K562 (cell line): Measurements from ENCODE around the gene C19orf12. TPM values are rescaled to one million over a fixed set of nuclear protein-coding genes. Genes with fewer than 3 reads are reported as not detected.
A peak's percentile ranks its signal among the peaks of the same experiment; 100 is the strongest.

Experiments
- BHLHE40 ChIP-seq: IDR thresholded peaks from 2 replicates; pipeline ENCODE4 v1.6.1; 2011; ENCODE audit warnings: low read length, improper control_type of control experiment
- CAMTA2 ChIP-seq: fragments of 250-450 bp; sonication (Bioruptor Pico); conservative IDR thresholded peaks from 2 replicates; pipeline ENCODE4 v1.5.1; 2022
- CBFA2T3 ChIP-seq: fragments of 450-650 bp; IDR thresholded peaks from 2 replicates; pipeline ENCODE4 v1.6.1; 2017
- CHD1 ChIP-seq: fragments of 200-600 bp; sonication (generic); IDR thresholded peaks from one replicate; pipeline ENCODE4 v1.6.1; 2012; ENCODE audit warnings: mild to moderate bottlenecking, moderate library complexity, low read length, inconsistent platforms
- CREB3 ChIP-seq: fragments of 450-650 bp; conservative IDR thresholded peaks from 2 replicates; pipeline ENCODE4 v1.6.1; 2016; ENCODE audit warnings: missing genetic modification characterization, low read depth, mild to moderate bottlenecking, missing compliant biosample characterization, moderate library complexity
- DNMT1 ChIP-seq: fragments of 450-650 bp; IDR thresholded peaks from 2 replicates; pipeline ENCODE4 v1.6.1; 2016; ENCODE audit warnings: antibody characterized with exemption, mild to moderate bottlenecking
- EHMT2 ChIP-seq: fragments of 450-650 bp; IDR thresholded peaks from 2 replicates; pipeline ENCODE4 v1.6.1; 2018; ENCODE audit warnings: antibody characterized with exemption
- FOXJ3 ChIP-seq: sonication (generic); formaldehyde crosslinking; IDR thresholded peaks from 2 replicates; pipeline ENCODE4 v1.4.0; 2020; ENCODE audit warnings: mild to moderate bottlenecking, missing genetic modification reagents
- GTF2E2 ChIP-seq: fragments of 200-800 bp; sonication (Bioruptor generic); IDR thresholded peaks from 2 replicates; pipeline ENCODE4 v1.6.1; 2016; ENCODE audit warnings: missing genetic modification characterization, missing compliant biosample characterization
- HDAC6 ChIP-seq: IDR thresholded peaks from 2 replicates; pipeline ENCODE4 v1.6.1; 2012; ENCODE audit warnings: low read depth, mild to moderate bottlenecking, control low read depth, inconsistent platforms, low read length, moderate library complexity
- HOXB6 ChIP-seq: fragments of 250-450 bp; sonication (Bioruptor Pico); IDR thresholded peaks from 2 replicates; pipeline ENCODE4 v1.5.1; 2022; ENCODE audit warnings: mild to moderate bottlenecking, borderline replicate concordance
- MAFG ChIP-seq: fragments of 450-650 bp; conservative IDR thresholded peaks from 2 replicates; pipeline ENCODE4 v1.6.1; 2016; ENCODE audit warnings: missing genetic modification characterization, missing compliant biosample characterization
- NR0B1 ChIP-seq: fragments of 450-650 bp; IDR thresholded peaks from one replicate; pipeline ENCODE4 v1.6.1; 2018; ENCODE audit warnings: mild to moderate bottlenecking, moderate library complexity; ENCODE audit not compliant: partially characterized antibody
- NR3C1 ChIP-seq: sonication (generic); formaldehyde crosslinking; IDR thresholded peaks from 2 replicates; pipeline ENCODE4 v1.8.1; 2022; ENCODE audit warnings: missing genetic modification reagents
- POLR2A ChIP-seq: fragments of 450-650 bp; conservative IDR thresholded peaks from 2 replicates; pipeline ENCODE4 v1.6.1; 2016
- PTTG1 ChIP-seq: fragments of 450-650 bp; IDR thresholded peaks from 2 replicates; pipeline ENCODE4 v1.6.1; 2016; ENCODE audit warnings: low read depth, mild to moderate bottlenecking, missing genetic modification characterization, missing compliant biosample characterization
- SIN3B ChIP-seq: fragments of 450-650 bp; IDR thresholded peaks from 2 replicates; pipeline ENCODE4 v1.6.1; 2017; ENCODE audit warnings: low read depth, mild to moderate bottlenecking, moderate library complexity
- SMARCC2 ChIP-seq: fragments of 450-650 bp; IDR thresholded peaks from 2 replicates; pipeline ENCODE4 v1.6.1; 2017; ENCODE audit warnings: antibody characterized with exemption, moderate library complexity, mild to moderate bottlenecking, low read depth
- SMARCE1 ChIP-seq: fragments of 450-650 bp; IDR thresholded peaks from 2 replicates; pipeline ENCODE4 v1.7.1; 2016; ENCODE audit warnings: mild to moderate bottlenecking
- ZNF184 ChIP-seq: sonication (generic); formaldehyde crosslinking; IDR thresholded peaks from 2 replicates; pipeline ENCODE4 v1.5.0; 2020; ENCODE audit warnings: missing genetic modification reagents
- ZNF217 ChIP-seq: sonication (generic); formaldehyde crosslinking; IDR thresholded peaks from 2 replicates; pipeline ENCODE4 v1.8.0; 2022; ENCODE audit warnings: mild to moderate bottlenecking, missing genetic modification reagents
- ZNF274 ChIP-seq: IDR thresholded peaks from 2 replicates; pipeline ENCODE4 v1.6.1; 2011; ENCODE audit warnings: low read depth, mild to moderate bottlenecking, low read length, moderate library complexity, borderline replicate concordance
- ZNF551 ChIP-seq: fragments of 250-450 bp; sonication (Bioruptor Pico); IDR thresholded peaks from 2 replicates; pipeline ENCODE4 v1.5.0; 2021; ENCODE audit warnings: mild to moderate bottlenecking, moderate library complexity
- ZNF561 ChIP-seq: fragments of 450-650 bp; formaldehyde crosslinking; conservative IDR thresholded peaks from 2 replicates; pipeline ENCODE4 v1.4.0; 2020; ENCODE audit warnings: mild to moderate bottlenecking, moderate library complexity
- ZNF696 ChIP-seq: fragments of 250-450 bp; sonication (Bioruptor Pico); conservative IDR thresholded peaks from 2 replicates; pipeline ENCODE4 v1.4.0; 2020; ENCODE audit warnings: mild to moderate bottlenecking, moderate library complexity
- polyA plus RNA-seq, 8 experiments: library from polyadenylated mRNA; depleted of rRNA in 4 of 8; stranded (reverse) in 5 of 8; unstranded in 3 of 8; fragments of >200 nt; fragmentation: Nextera tagmentation in 2 of 8; fragmentation: Illumina TruSeq in 1 of 8; extraction: Ambion mirVana in 2 of 8; extraction: Trizol in 1 of 8; gene quantifications; 2 replicates each; pipeline versions ENCODE4 v1.2.1 to v1.2.3, GENCODE V29; 2011 to 2014; ENCODE audit warnings: inconsistent platforms in 1 of 8, missing spikeins in 1 of 8
- total RNA-seq, 7 experiments: library from RNA; depleted of rRNA in 6 of 7; stranded (reverse); fragments of >200 nt in 6 of 7; fragmentation: Illumina TruSeq in 2 of 7; extraction: Trizol in 2 of 7; gene quantifications; 2 replicates each; pipeline versions ENCODE4 v1.2.1 to v1.2.3, GENCODE V29; 2011 to 2021; ENCODE audit warnings: low replicate concordance in 1 of 7
- TF ChIP-seq, protein P1 (sequence below): sonication (generic); formaldehyde crosslinking; IDR thresholded peaks from 2 replicates; pipeline ENCODE4 v1.8.0; 2022; ENCODE audit warnings: missing genetic modification reagents, mild to moderate bottlenecking, moderate library complexity, borderline replicate concordance
- TF ChIP-seq, protein P2 (sequence below): fragments of 200-800 bp; sonication (Bioruptor generic); IDR thresholded peaks from 2 replicates; pipeline ENCODE4 v1.6.1; 2017; ENCODE audit warnings: missing genetic modification characterization, missing compliant biosample characterization

C19orf12 gene
- total and polyA plus RNA-seq, 9 of the 15 experiments (the other 6 are each of a cell fraction or from before 2014, with no cell fraction given) = 1.9 to 14.5 (median 10.2) TPM

DNA sequence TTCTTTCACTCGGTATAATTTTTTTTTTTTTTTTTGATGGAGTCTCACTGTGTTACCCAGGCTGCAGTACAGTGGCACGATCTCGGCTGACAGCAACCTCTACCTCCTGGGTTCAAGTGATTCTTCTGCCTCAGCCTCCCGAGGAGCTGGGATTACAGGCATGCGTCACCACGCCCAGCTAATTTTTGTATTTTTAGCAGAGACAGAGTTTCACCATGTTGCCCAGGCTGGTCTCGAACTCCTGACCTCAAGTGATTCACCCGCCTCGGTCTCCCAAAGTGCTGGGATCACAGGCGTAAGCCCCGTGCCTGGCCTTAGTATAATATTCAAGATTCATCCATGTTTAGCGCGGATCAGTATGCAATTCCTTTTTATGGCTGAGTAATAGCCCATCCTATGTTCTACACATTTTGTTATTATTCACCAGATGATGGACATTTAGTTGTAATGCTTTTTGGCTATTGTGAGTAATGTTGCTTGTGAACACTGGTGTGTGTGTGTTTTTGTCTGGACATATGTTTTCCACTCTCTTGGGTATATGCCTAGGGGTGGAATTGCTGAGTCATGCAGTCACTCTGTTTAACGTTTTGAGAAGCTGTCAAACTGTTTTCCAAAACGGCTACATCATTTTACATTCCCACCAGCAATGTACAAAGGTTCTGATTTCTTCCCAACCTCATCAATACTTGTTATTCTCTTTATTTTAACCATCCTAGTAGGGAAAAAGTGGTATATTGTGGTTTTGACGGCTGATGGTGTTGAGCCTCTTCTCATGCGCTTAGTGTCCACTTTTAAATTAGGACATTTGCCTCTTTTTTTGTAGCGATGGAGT, 26.9 kb downstream of the C19orf12 start (continued):
- peak; percentile 56; the same call in 1 of the 2 replicates for TF ChIP-seq SMARCC2
- TF ChIP-seq PTTG1 (tag) = peak; percentile 46; the same call in 1 of the 2 replicates
- TF ChIP-seq ZNF217 (CRISPR knock-in tag) = no peak
- peak; percentile 100 for TF ChIP-seq MAFG (tag)
- TF ChIP-seq FOXJ3 (CRISPR knock-in tag) = no peak
- no peak for TF ChIP-seq HOXB6
- TF ChIP-seq GTF2E2 (tag) = peak; percentile 54; the same call in 1 of the 2 replicates
- no peak for TF ChIP-seq ZNF551
- no peak for TF ChIP-seq ZNF274
- TF ChIP-seq SMARCE1 = peak; percentile 71; the same call in 1 of the 2 replicates
- TF ChIP-seq ZNF696 = no peak
- TF ChIP-seq NR0B1 = no peak
- peak; percentile 35; the same call in 1 of the 2 replicates for TF ChIP-seq EHMT2
- peak; percentile 35; the same call in 1 of the 2 replicates for TF ChIP-seq CREB3 (tag)
- TF ChIP-seq DNMT1 = no peak
- TF ChIP-seq, protein P1, sequence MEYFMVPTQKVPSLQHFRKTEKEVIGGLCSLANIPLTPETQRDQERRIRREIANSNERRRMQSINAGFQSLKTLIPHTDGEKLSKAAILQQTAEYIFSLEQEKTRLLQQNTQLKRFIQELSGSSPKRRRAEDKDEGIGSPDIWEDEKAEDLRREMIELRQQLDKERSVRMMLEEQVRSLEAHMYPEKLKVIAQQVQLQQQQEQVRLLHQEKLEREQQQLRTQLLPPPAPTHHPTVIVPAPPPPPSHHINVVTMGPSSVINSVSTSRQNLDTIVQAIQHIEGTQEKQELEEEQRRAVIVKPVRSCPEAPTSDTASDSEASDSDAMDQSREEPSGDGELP (CRISPR knock-in tag) = no peak
- TF ChIP-seq ZNF561 (CRISPR knock-in tag) = no peak
- TF ChIP-seq ZNF184 (CRISPR knock-in tag) = no peak
- no peak for TF ChIP-seq CHD1
- TF ChIP-seq CBFA2T3 = peak; percentile 47
- TF ChIP-seq, protein P2, sequence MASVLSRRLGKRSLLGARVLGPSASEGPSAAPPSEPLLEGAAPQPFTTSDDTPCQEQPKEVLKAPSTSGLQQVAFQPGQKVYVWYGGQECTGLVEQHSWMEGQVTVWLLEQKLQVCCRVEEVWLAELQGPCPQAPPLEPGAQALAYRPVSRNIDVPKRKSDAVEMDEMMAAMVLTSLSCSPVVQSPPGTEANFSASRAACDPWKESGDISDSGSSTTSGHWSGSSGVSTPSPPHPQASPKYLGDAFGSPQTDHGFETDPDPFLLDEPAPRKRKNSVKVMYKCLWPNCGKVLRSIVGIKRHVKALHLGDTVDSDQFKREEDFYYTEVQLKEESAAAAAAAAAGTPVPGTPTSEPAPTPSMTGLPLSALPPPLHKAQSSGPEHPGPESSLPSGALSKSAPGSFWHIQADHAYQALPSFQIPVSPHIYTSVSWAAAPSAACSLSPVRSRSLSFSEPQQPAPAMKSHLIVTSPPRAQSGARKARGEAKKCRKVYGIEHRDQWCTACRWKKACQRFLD (CRISPR knock-in tag) = peak; percentile 91; the same call in 1 of the 2 replicates
- TF ChIP-seq SIN3B = no peak
- no peak for TF ChIP-seq NR3C1 (CRISPR knock-in tag)
- no peak for TF ChIP-seq CAMTA2
- no peak for TF ChIP-seq HDAC6
- no peak for TF ChIP-seq BHLHE40
- TF ChIP-seq POLR2A = no peak
